D341Med (cell line): ENCODE measurements around the gene TRAF3IP1.

Experiments used
- DNase-seq: peaks from one replicate; pipeline ENCODE4 v3.0.0; 2012; ENCODE audit warnings: low spot score

The TRAF3IP1 gene

DNA sequence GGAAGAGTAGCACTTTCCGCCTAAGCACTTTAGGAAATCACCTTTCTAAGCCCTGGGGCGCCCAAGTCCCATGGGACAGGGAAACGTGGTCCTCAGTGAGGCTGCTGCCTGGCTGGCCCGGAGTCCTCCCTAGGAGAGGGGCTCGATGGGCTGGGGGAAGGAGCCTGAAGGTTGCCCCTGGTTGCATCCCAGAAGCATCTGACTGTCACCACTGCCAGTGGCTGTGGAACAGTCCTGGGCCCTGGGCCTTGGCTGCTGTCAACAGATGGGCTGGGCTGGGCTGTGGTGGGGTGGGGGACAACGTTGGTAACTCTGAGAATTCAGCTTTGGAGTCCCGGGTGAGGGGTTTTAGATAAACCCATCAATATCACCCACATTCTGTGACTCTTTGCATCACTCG lies 128.9 kb downstream of the TRAF3IP1 start:
- DNase-seq: no peak

DNA sequence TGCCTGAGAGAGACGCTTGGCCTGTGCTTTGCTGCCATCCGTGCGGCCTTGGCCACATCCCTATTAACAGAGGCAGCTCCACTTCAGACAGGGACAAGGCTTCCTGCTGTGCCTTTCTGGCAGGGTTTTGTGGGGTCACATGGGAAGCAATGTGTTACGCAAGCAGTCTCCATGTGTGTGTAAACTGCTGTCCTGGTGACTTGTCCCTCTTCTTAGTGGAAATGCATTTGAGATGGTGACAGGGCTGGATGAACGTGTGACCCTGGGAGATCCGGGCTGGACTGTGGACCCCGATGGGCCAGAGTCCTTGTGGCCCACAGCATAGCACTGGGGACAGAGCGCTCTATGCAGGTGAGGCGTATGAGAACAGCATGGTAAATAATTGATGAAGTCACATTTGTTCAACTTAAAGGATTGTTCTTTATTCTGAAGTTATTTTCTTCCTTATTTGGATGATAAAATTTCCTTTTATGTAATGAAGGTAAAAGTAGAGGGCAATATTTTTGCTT lies 129.6 kb downstream of the TRAF3IP1 start:
- no peak for DNase-seq

DNA sequence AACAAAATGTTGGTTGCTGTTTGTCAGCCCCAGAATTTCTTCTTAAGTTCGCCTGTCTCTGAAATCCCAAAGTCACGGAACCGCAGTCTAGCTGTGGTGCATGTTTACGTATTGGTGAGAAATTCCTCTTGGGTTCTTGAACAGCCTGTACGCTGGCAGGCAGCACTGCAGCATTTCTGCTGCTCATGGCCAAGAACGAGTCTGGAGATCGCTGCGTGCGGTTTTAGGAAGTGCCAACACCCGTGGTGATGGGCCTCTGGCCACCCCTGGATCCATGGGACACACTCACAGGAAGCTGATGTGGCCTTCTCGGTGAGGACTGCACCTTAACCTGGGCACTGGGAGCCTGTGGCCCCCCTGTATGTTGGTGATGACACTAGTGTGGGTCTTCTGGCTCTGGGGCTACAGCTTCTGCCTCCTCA lies 130.1 kb downstream of the TRAF3IP1 start:
- no peak for DNase-seq
